GF-D8 (cell line): ENCODE data around the gene IFT20.
A peak's percentile ranks its signal among the peaks of the same experiment; 100 is the strongest.

Source experiments
- DNase-seq: peaks from one replicate; lab custom pipeline; 2025; lab: John Stamatoyannopoulos, UW

The IFT20 gene

DNA sequence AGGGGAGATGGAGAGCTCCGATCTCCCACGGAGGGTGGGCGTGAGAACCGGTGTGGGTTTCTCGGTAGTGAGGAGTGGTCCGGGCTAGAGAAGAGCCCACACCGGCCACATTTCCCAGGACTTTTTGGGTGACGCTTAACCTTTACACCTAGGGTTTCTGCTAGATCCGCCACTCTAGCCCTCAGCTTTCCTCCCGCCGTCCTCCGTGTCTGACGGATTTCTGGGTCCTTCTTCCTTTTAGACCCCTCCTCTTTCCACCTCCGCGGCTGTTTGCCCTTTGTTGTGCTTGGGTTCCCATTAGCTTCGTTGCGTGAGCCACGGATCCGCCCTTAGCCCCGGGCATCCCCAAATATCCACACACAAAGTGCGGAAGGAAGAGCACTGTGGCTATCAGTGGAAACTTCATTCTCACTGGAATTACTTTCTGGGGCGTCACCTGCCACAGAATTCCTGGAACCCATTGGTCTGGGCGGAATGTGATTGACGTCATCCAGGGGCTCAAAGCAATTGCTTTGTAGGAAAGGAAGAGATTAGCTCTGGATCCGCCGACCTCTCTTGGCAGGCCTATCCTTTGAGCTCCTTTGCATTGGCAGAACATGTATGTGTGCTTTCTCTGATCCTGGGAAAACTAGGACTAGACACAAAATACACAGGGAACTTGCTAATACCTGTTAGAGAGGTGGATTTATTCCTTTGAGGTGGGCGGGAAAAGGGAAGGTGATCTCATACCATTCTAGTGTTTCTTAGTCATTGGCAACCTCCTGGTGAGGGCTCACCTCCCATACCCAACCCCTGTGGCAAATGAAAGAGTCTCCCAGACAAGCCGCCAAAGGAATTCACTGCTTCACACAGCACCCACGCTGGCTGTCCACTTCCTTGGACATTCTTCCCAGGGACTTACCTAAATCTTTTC lies 943 bp upstream of the IFT20 start:
- no peak for DNase-seq

DNA sequence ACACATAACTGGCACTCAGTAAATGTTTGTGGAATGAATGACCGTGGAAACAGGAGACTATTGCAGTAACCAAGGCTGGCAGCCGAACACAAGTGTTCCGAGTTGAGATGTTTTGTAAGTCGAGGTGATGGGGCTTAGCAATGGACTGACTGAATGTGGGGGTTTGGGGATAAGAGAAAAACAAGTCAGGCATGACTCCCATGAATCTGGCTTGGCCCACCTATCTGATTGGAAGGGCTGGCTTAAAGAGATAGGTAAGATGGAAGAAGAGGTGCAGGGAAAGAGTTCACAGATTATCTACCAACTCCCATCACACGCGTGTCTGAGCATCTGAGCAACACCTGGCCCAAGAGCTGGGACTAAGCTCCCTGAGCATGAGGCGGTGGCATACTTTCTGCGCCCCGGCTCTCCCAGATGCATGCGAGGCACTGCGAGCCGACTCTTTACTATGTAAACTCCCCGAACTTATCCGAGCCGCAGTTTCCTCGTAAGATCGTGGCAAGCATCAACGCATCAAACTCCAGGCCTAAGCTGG lies 539 bp downstream of the IFT20 start:
- no peak for DNase-seq

DNA sequence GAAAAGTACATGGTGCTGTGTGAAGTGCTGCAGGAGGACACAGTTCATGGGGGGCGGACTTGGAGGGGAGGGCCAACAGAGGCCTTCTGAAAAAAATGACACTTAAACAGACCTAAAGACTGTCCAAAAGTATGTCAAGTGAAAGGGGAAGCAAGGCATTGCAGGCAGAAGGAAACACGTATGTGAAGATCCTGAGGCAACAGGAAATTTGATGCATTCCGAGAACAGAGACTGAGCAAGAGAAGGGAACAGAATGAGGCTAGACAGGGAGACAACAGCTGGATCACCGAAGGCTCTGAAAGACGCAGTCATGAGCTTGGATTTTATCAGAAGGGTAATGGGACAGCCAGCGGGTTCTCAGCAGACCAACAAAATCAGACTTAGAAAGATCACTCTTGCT lies 1.1 kb downstream of the IFT20 start:
- DNase-seq = peak; percentile 17

DNA sequence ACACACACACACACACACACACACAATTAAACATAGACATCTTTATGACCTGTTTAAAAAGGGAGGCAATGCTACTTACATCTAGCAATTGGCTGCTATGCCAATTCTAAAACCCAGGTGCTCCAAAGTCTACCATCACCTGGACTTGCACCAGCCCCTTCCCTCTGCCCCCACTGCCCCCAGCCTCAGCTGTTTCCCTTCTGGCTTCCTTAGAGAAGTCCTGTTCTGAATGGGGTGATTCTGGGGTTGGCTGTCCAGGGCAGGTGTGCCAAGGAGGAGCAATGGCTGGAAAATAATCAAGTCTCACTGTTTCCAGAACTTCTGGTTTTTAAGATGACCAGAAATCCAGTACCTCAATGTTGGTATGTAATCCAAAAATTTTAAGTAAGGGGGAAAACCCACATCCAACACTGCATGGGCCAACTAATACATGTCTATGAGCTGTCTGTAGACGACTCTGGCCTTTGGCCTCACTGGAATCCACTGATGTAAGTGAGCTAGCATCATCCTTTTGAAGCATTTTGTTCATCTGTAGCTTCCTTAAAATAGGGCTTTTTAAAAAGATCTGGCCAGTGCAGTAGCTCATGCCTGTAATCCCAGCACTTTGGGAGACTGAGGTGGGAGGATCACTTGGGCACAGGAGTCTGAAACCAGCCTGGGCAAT lies 2.1 kb downstream of the IFT20 start:
- no peak for DNase-seq

DNA sequence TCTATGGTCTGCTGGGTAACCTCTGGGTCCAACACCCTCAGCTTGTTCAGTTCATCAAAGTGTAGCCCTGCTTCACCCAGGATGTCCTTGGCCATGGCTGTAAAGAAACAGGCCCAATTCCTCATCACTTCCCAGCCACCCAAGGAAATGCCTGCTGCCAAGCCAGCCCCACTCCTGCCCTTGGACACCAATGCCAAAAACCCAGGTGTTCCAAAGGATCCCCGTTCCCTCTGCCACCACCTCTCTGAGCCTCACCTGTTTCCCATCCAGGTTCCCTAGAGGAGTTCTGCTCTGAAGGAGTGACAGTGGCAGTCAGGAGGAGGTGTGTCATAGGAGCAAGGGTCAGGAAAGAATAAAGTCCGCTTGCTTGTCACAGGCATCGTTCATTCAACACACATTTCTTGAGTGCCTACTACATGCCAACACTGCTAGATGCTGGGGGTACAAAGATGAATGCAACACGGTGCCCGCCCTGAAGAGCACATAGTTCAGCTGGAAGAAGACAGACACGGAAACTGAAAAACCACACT lies 3.3 kb downstream of the IFT20 start:
- no peak for DNase-seq

DNA sequence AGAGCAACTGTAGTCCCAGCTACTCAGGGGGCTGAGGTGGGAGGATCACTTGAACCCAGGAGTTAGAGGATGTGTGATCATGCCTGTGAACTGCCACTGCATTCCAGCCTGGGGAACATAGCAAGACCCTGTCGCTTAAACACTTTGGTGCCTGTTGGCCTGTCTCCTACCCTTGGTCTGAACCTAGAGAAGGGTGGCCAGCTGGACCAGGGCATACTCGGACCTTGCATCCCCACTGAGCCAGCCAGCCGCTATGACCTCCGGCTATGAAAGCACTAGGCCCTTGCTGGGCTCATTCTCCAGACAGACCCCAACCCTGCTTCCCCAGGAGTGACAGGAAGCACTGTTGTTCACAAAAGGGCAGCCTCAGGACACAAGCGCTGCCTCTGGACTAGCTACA lies 4.6 kb downstream of the IFT20 start:
- no peak for DNase-seq

DNA sequence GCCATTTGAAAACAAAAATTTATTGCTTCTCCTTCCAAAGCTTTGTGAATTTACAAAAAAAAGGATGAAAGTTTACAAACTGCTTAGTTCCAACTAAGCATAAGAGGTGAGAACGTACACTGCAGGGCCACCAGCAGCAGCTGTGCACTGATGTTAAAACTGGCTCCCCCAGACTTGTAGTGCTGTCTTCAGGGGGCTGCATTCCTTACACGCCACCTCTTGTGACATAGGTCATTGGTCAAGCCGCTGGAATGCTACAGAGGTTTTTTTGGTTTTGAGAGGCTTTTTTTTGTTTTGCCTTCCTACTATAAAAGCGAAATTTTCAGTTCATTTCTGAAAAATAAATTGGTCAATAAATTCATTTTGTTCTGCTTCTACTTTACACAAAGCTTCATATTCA lies 6.9 kb downstream of the IFT20 start:
- DNase-seq = no peak

DNA sequence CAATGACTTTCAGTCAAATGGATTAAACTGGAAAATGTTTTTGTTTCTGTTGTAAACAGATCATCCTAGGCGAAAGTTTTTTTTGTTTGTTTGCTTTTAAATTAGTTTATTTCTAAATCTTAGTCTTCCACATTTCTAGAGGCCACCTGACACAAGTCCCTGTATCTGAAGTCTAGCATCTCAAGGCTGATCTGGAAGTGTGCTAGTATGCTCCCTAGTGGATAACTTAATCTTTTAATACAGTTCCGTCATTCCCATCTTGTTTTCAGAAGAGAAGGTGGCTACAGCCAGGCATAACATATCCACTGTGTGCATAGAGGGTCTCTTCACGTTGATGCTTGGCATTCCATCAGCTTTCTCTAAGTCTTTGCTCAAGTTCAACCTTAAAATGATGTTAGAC lies 7.6 kb downstream of the IFT20 start:
- DNase-seq = no peak

DNA sequence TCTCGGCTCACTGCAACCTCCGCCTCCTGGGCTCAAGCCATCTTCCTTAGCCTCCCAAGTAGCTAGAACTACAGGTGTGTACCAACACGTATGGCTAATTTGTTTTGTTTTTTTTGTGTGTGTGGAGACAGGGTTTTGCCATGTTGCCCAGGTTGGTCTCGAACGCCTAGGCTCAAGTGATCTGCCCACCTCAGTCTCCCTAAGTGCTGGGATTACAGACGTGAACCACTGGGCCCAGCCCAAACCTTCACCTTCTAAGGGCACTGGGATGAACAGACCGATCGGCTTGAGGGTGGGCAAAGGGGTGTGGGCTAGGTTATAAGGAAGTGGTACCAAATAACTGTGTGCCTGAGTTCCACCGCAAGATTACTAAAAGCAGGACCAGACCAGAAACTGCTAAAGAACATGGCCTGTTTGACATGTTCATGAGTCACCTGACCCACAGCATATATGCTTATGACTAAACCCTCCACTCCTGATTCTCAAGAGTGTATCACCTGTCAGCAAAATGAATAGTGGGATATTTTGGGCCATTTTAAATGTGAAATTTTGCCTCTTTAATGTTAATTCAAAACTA lies 8.2 kb downstream of the IFT20 start:
- DNase-seq = no peak

DNA sequence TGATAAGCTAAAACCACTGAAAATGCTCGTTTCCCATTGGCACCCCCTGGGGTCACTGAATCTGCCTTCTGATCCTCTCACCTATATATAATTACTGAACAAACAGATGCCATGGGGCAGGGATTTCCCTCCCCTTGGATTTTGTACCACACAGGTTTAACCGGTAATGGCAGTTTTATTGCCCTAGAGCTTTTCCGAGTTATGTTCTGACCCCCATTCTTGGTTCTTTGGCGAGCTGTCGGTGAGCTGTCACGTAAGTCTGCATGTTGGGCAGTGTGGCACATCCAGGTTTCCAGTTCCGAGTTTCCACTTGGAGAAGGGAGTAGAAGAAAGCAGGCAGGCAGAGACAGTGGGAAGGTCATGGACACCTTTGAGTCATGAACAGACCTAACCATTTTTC lies 9.2 kb downstream of the IFT20 start:
- DNase-seq = no peak

DNA sequence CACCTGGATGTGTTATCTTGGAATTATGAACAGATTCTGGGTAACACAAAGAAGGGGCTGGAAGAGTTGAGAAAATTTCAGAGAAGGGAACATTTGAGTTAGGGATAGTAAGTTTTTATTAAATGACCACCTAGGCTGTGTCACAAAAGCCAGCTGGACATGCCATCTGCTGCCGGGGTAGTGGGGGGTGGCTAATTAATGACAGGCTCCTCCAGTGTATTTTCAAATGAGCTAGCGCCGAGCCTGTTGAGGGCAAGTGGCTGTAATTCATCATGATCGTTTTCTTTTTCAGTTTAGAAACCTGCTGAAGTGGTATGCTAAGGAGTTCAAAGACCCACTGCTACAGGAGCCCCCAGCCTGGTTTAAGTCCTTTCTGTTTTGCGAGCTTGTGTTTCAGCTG lies 10.1 kb downstream of the IFT20 start:
- no peak for DNase-seq

DNA sequence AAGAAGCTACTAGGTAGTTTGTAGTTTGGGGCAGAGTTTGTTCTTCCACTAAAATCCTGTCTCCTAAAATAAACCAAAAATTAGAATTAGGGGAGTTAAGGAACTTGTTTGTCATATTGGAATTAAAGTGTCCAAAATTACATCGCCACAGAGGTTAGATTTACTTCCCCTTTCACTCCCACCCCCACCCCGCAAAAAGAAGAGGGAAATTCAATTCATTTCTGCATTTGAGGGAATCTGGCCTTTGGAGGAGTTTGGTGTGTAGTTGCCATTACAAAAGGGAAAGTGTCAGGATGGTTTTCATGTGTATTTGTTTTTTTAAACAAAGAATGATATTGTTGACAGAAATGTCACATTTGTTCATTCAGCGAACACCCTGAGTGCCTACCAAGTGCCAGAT lies 10.5 kb downstream of the IFT20 start:
- no peak for DNase-seq

DNA sequence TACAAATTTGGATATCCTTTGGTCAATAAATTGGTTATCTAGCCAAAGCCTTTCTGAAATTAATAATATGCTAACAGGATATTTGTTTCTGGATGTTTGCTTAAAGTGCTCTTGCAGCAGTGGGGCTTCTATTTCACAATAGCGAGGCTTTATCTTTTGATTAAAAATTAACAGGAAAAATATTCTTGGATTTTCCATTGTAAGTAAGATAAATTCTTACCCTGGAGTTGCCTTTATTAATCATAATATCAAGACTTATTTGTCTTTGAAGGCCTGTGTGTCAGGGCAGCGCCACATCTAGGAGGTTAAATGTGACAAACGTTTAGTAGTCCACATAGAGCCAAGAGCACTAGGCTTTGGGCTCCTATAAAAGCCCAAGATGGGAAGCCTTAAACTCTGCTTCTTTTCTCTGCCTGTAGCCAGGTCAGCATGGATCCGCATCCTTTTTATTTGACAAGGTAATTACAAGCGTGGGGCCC lies 11.0 kb downstream of the IFT20 start:
- no peak for DNase-seq

DNA sequence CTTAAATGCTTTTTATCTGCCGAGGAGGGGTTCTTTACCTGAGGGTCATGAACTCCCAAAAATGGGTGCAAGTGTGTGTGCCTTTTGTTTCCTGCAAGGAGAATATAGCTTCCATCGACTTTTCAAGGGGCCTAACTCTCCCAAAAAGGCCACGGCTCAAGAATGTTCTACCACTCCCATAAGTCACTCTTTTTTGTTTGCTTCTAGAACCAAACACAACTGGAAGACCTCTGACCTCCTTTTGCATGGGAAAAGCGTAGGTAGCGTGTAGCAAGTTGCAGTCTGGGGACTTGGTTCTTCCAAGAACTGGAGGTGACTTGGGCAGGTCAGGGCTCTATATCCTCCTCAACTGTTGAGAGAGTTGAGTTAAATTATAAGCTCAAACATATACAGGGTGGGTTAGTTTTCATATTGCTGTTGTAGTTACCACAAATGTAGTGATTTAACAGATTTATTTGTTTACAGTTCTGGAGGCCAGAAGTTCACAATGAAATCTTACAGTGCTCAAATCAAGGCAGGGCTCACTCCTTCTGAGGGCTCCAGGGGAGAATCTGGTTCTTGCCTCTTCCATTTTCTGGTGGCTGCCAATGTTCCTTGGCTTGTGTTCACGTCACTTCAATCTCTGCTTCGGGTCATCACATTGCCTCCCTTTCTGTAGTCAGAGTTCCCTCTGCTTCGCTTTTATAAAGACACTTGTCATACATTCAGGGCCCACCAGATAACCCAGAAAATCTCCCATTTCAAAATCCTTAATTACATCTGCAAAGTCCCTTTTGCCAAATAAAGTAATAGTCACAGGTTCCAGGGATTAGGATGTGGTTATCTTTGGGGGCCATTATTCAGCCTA lies 14.8 kb downstream of the IFT20 start:
- DNase-seq = no peak

DNA sequence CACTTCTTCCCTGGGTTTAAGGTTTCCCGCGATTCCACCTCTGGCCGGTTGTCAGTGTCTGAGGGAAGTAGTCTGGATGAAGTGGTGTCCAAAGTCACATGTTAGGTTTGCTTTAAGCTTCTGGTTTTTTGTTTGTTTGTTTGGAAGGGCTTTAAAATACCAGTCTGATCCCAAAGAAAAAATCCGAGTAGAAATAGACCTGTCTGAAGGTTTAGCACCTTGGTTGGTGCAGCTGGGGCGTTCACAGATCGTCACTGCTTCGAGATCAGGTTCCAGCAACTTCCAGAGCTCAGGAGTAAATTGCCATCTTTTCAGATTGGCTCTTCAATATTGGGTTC lies 15.7 kb downstream of the IFT20 start:
- DNase-seq = no peak

DNA sequence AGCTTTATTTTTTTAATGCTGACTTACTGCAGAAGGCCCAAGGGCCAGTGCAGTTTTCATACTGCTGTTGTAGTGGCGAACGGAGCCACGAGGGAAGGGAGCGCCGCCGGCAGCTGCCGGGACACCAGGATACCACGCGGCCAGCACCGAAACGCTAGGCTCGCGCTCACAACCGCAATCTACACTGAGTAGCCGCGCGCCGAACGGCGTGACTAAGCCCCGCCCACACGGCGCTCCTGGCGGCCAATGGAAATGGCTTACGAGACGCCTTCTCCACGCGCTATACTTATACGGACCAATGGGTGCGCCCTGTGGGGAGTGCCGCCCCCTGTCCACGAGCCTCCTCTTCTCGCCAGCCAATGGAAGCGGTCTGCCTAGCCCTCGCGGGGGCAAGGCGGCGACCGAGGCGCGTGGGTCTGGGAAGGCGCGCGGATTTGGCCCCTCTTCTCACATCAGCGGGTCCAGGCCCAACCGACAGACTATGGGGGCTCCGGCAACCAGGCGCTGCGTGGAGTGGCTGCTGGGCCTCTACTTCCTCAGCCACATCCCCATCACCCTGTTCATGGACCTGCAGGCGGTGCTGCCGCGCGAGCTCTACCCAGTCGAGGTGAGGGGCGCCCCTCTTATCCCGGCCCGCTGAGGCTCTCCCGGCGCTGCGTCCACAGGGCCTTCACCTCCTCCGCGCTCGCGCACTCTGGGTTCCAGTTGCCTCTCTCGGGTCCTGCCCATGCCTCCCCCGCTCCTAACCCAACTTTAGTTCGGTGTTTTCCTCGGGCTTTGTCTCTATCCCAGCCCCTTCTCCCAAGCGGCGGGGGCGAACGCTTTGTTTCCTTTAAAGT lies 16.3 kb downstream of the IFT20 start, which contains the start of gene TMEM97:
TMEM97 (plus strand) TSS at position 442 of the 839 bp plus-strand sequence; CDS start at position 482, 40 bp downstream.
- DNase-seq = peak; percentile 73

DNA sequence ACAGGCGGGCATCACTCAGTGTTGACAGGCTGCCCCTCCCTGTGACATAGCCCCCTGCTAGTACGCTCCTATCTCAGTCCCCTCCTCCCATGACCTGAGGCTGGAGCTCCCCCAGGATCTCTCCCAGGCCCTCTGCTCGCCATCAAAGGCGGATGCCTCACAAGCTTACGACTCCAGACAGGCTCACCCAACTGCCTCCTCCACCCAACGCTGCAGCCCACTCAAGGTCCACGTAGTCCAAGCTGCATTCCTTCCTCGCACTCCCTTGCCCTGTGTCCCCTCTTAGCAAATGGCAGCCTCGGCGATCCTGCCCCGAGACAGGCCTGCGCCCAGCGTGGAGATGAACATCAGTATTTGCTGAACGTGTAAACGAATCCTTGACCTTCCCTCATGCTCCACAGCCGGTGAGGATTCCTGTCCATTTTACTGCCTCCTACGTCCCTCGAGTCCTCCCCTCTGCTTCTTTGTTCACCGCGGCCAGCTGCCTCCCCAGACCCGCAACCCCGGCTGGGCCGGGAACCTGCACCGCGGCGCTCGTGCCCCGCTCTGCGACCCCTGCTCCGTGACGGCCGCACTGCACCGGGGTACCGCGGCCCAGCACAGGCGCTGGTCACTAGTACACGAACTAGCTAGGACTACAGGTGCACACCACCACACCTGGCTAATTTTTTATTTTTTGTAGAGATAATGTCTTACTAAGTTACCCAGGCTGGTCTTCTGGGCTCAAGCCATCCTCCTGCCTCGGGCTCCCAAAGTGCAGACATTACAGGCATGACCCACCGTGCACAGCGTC lies 17.1 kb downstream of the IFT20 start:
- DNase-seq = no peak

DNA sequence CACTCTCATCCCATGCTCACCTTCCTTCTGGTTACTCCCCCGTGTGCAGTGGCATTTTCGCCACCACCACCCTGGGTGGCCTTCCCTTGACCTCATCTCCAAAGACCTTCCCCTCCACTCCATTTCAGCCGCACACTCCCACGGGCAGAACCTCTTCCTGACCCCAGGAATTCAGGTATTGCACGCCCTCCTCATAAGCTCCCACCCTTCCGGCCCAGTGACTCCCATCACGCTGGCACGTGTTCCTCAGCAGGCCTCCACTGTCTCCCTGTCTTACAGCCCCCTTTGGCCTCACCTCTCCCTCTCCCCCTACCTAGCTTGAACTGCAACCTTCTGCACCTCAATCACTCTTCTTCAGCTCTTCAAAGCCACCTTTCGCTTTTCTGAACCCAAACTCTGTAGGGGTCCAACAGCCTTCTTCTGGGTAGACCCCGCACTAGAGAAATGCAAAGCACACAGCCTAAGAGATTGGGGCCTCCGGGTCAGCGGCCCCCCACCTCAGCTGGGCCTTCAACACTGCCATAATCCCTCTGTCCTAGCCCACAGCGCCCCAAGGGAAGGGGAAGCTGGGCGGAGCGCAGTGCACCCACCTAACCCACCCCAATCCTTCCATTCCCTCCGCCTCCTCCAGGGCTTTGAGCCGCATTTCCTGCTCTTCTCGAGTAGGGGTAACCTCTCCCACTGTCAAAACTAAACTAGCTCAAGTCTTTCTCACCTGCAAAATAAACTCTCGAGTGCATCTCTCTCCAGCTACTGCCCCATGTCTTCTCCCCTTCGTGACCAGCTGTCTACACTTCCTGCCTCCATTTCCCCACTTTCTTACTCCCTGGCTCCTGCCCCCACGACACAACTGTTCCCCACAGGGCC lies 17.9 kb downstream of the IFT20 start:
- no peak for DNase-seq
